Body of pancreas (tissue), 4 donors: ENCODE results near the gene IGHMBP2. TPM values are rescaled to one million over a fixed set of nuclear protein-coding genes. Genes with fewer than 3 reads are reported as not detected.

Experiments
- ATAC-seq: fragments of 150-250 bp; one replicate; pipeline ENCODE4 v1.9.1; 2016
- DNase-seq, 4 donors: peaks; one replicate each; pipeline ENCODE4 v3.0.0-alpha.2; 2019
- H3K27ac ChIP-seq, 4 donors: fragments of 200-600 bp; sonication (generic); 1 replicate in 3 of 4; 2 replicates in 1 of 4; pipeline versions ENCODE4 v1.5.1 to v1.6.1; 2016 to 2019; ENCODE audit warnings: mild to moderate bottlenecking in 1 of 4, mixed read lengths in 1 of 4, moderate library complexity in 1 of 4
- H3K27me3 ChIP-seq, 2 donors: fragments of 200-600 bp; sonication (generic); one replicate each; pipeline ENCODE4 v1.6.0; 2016; ENCODE audit warnings: mild to moderate bottlenecking in 1 of 2
- H3K36me3 ChIP-seq, 2 donors: fragments of 200-600 bp; sonication (generic); replicated peaks in 1 of 2; 2 replicates each; pipeline ENCODE4 v1.5.1; 2016; ENCODE audit warnings: low read depth in 2 of 2; ENCODE audit not compliant: insufficient read depth in 1 of 2
- H3K4me1 ChIP-seq: fragments of 200-600 bp; sonication (generic); one replicate; pipeline ENCODE4 v1.6.0; 2016
- H3K4me3 ChIP-seq, 2 donors: fragments of 200-600 bp; sonication (generic); 1 replicate in 1 of 2; 2 replicates in 1 of 2; pipeline ENCODE4 v1.5.1; 2016 to 2019
- H3K9me3 ChIP-seq, 3 donors: fragments of 200-600 bp; sonication (generic); 1 replicate in 2 of 3; 2 replicates in 1 of 3; pipeline ENCODE4 v1.5.1; 2016
- POLR2A ChIP-seq, 3 donors: fragments of 450-650 bp; IDR thresholded peaks; one replicate each; pipeline ENCODE4 v1.6.1; 2016; ENCODE audit warnings: antibody characterized with exemption in 3 of 3, mild to moderate bottlenecking in 2 of 3
- WGBS, 2 donors: methylation state at CpG; one replicate each; pipeline ENCODE4 v1.1.5; 2017; 5-methylcytosine and 5-hydroxymethylcytosine counted together
- intact Hi-C: fragments of 100-400 bp; cut with DNase I; formaldehyde crosslinking; loops from one replicate; pipeline ENCODE4 v1.15.1; 2023
- total RNA-seq, 2 donors: library from RNA; depleted of rRNA; stranded (reverse); fragments of >200 nt; gene quantifications; one replicate each; pipeline ENCODE4 v1.1.0, GENCODE V29; 2016
- TF ChIP-seq, protein P1 (sequence below), 7 experiments: fragments of 450-650 bp in 4 of 7; fragments of 200-600 bp in 3 of 7; sonication (generic) in 3 of 7; IDR thresholded peaks; one replicate each; pipeline ENCODE4 v1.5.1; 2016 to 2019; ENCODE audit warnings: antibody characterized with exemption in 7 of 7

IGHMBP2 gene
- total RNA-seq, 2 donors from 2014 or later: 6.2 to 17.1 TPM

DNA sequence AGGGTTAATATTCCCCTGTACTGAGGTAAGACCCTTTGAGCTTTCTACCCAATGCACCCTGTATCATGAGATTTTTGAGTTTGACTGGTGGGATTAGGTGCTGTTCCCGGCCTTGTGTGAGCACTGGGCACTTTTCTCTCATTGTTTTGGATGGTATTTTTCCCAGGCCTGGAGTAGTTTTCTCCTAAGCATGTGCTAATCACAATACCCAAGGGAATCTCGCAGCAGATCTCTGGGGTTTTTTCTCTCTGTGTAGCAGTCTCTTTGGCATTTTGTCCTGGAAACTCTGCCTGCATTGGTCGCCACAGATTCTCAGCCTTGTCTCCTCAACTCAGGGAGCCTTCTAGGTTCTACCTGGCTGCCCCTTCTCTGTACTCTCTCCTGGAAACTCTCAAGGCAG lies 19.9 kb downstream of the IGHMBP2 start:
- DNase-seq (no peak), ATAC-seq (no peak)
- no peak overlapping the region for H3K4me3 ChIP-seq
- peaks cover 0 to 7% (median 0%) of the 10 kb centered on the region in 3 donors for H3K9me3 ChIP-seq
- TF ChIP-seq POLR2A (IDR thresholded peaks at IDR 0.05): no peak
- TF ChIP-seq, protein P1, sequence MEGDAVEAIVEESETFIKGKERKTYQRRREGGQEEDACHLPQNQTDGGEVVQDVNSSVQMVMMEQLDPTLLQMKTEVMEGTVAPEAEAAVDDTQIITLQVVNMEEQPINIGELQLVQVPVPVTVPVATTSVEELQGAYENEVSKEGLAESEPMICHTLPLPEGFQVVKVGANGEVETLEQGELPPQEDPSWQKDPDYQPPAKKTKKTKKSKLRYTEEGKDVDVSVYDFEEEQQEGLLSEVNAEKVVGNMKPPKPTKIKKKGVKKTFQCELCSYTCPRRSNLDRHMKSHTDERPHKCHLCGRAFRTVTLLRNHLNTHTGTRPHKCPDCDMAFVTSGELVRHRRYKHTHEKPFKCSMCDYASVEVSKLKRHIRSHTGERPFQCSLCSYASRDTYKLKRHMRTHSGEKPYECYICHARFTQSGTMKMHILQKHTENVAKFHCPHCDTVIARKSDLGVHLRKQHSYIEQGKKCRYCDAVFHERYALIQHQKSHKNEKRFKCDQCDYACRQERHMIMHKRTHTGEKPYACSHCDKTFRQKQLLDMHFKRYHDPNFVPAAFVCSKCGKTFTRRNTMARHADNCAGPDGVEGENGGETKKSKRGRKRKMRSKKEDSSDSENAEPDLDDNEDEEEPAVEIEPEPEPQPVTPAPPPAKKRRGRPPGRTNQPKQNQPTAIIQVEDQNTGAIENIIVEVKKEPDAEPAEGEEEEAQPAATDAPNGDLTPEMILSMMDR (IDR thresholded peaks at IDR 0.05): no peak
- no peaks in the 10 kb centered on the region for H3K4me1 ChIP-seq
- intact Hi-C loops: no loop called here
- no peaks in the 10 kb centered on the region for H3K27me3 ChIP-seq
- H3K36me3 ChIP-seq: peaks cover 0 to 19% of the 10 kb centered on the region in 2 donors
- no peak overlapping the region for H3K27ac ChIP-seq
- 90 to 96% methylated on average over 3 of the region's 3 CpGs for WGBS, 2 donors

DNA sequence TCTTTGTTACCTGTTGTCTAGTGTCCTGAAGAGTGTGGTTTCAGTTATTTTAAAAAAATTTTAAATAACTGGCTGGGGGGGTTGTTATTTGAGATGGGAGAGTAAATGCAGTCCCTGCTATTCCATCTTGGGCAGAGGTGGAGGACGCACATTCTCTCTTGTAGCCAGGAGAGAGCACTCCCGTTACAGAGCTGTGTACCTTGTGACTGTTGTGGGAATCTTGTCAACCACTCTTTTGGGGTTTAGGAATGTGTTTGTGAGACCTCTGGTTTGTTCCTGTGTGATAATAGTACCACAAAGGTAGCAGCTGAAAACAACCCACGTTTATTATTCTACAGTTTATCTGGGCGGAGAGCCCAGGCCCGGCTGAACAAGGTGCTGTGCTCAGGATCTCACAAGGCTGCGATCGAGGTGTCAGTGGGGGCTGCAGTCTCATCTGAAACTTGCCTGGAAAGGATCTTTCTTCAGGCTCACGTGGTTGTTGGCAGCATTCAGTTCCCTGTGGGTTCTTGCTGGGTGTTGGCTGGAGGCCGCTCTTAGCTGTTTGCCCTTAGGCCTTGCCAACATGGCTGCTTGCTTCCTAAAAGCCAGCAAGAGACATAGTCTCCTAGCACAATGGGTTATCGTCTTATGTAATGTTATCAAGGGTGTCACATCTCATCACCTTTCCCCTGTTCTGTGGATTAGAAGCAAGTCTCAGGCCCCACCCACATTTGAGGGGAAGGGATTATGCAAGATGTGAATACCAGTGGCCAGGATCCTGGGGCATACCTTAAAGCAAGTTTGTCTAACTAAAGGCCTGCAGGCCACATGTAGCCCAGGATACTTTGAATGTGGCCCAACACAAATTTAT lies 20.6 kb downstream of the IGHMBP2 start:
- intact Hi-C loops: no loop called here
- DNase-seq (no peak), ATAC-seq (no peak)
- H3K9me3 ChIP-seq: peaks cover 0 to 7% (median 0%) of the 10 kb centered on the region in 3 donors
- peaks cover 0 to 20% of the 10 kb centered on the region in 2 donors for H3K36me3 ChIP-seq
- no peak overlapping the region for H3K4me3 ChIP-seq
- H3K4me1 ChIP-seq: no peaks in the 10 kb centered on the region
- H3K27ac ChIP-seq: no peak overlapping the region
- H3K27me3 ChIP-seq: no peaks in the 10 kb centered on the region
- TF ChIP-seq, protein P1 (IDR thresholded peaks at IDR 0.05): no peak
- TF ChIP-seq POLR2A (IDR thresholded peaks at IDR 0.05): no peak
- WGBS, 2 donors: 92 to 97% methylated on average over 6 to 10 of the region's 10 CpGs

DNA sequence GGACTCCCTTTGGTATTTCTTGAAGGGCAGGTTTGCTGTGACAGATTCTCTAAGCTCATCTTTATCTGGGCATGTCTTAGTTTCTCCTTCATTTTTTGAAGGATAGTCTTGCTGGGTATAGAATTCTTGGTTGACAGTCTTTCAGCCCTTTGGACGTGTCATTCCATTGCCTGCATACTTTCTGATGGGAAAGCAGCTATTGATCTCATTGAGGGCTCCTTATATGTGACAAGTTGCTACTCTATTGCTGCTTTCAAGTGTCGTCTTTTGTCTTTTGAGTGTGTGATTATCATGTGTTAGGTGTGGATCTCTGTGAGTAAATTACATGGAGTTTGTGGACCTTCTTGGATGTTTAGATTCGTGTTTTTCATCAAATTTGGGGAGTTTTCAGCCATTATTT lies 21.9 kb downstream of the IGHMBP2 start:
- peaks cover 0 to 23% of the 10 kb centered on the region in 2 donors for H3K36me3 ChIP-seq
- WGBS, 2 donors: 92 to 97% methylated on average over 3 of the region's 3 CpGs
- ATAC-seq (no peak), DNase-seq (no peak)
- TF ChIP-seq, protein P1 (IDR thresholded peaks at IDR 0.05): no peak
- H3K27ac ChIP-seq: no peak overlapping the region
- peaks cover 0 to 7% (median 0%) of the 10 kb centered on the region in 3 donors for H3K9me3 ChIP-seq
- H3K4me3 ChIP-seq: no peak overlapping the region
- intact Hi-C loops: no loop called here
- H3K4me1 ChIP-seq: no peaks in the 10 kb centered on the region
- no peaks in the 10 kb centered on the region for H3K27me3 ChIP-seq

DNA sequence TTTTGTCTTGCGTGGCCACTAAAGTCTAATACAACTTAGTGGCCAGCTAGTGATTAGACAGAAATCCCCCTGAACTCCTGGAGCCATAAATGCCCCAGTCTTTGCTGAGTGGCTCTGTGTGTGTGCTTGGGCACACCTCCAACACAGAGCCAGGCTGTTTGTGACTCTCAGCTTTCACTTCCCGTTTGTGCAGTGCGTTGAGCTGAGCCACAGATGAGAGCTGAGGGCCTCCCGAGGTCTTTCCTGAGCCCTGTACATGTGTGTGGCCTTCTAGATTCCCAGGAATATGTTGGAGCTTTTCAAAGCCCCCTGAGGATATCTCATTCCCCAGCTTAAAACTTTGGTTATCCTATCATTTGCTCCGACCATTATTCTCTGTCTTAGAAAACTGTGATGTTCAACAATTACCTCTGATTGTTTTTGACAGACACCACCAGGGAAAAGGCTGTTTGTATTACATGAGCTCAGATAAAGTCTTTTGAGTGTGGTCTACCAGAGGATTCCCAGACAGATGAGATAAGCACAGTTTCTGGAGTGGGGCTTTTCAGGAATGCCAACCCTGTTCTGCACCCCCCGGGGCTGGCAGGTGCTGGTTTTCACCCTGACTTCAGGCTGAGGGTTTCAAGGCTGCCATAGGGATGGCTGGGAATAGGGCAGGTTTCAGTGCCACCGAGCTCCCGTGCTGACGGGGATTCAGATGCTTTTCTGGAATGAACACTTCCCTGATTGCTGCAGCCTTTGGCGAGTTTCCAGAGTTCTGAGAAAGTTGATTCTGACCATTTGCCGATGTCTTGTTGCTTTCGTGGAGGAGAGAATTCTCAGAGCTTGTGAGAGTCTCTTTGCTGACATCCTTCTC lies 23.8 kb downstream of the IGHMBP2 start:
- H3K9me3 ChIP-seq: peaks cover 0 to 7% (median 0%) of the 10 kb centered on the region in 3 donors
- H3K4me1 ChIP-seq: no peaks in the 10 kb centered on the region
- H3K27me3 ChIP-seq: no peaks in the 10 kb centered on the region
- H3K36me3 ChIP-seq: peaks cover 0 to 21% of the 10 kb centered on the region in 2 donors
- intact Hi-C loops: no loop called here
- DNase-seq (peak in 1 of 4 donors; percentile 35), ATAC-seq (no peak)
- TF ChIP-seq, protein P1 (IDR thresholded peaks at IDR 0.05): no peak
- TF ChIP-seq POLR2A (IDR thresholded peaks at IDR 0.05): no peak
- H3K27ac ChIP-seq: no peak overlapping the region
- H3K4me3 ChIP-seq: no peak overlapping the region
- WGBS, 2 donors: 79 to 81% methylated on average over 11 to 12 of the region's 12 CpGs
